GM21786 (cell line): ENCODE results near the gene C1orf94.
"Not testable (repeated sequence)": the region's sequence is repeated elsewhere in the genome, so short reads cannot be mapped to it uniquely, and the experiment has no call there.

Source experiments
- ATAC-seq: cut with Tn5 transposase; IDR thresholded peaks from one replicate; pipeline ENCODE4 v1.9.1; 2021; ENCODE audit not compliant: unreplicated experiment

C1orf94 gene

GRCh38 chr1:34164771-34165391 is 11.8 kb upstream of the C1orf94 start, which contains the start of gene CSMD2:
TSS of gene CSMD2 (minus strand) at chr1:34165230. CDS start at chr1:34165097, 133 bp downstream.
- no peak for ATAC-seq

- ATAC-seq = no peak
These were observed 11.2 kb upstream of the C1orf94 start for GRCh38 chr1:34165422-34165921.

GRCh38 chr1:34166191-34166624 is 10.5 kb upstream of the C1orf94 start:
- ATAC-seq = no peak

- ATAC-seq = no peak
These were observed 9.9 kb upstream of the C1orf94 start for GRCh38 chr1:34166625-34167361.

GRCh38 chr1:34167389-34167788 is 9.3 kb upstream of the C1orf94 start:
- ATAC-seq = no peak

GRCh38 chr1:34175744-34176143 is 963 bp upstream of the C1orf94 start:
- no peak for ATAC-seq

GRCh38 chr1:34178072-34178471 is 1.4 kb downstream of the C1orf94 start:
- ATAC-seq = no peak

GRCh38 chr1:34183381-34183780 is 6.7 kb downstream of the C1orf94 start:
- ATAC-seq = not testable (repeated sequence)

GRCh38 chr1:34186741-34187494 is 10.2 kb downstream of the C1orf94 start:
- no peak for ATAC-seq

GRCh38 chr1:34188418-34188817 is 11.7 kb downstream of the C1orf94 start:
- ATAC-seq = no peak

- no peak for ATAC-seq
These were observed 12.3 kb downstream of the C1orf94 start for GRCh38 chr1:34188985-34189384.

GRCh38 chr1:34190692-34191091 is 14.0 kb downstream of the C1orf94 start:
- ATAC-seq = no peak

GRCh38 chr1:34192621-34193020 is 15.9 kb downstream of the C1orf94 start:
- ATAC-seq = no peak

- no peak for ATAC-seq
These were observed 23.2 kb downstream of the C1orf94 start for GRCh38 chr1:34199927-34200326.

GRCh38 chr1:34212673-34213072 is 36.0 kb downstream of the C1orf94 start:
- no peak for ATAC-seq

GRCh38 chr1:34213956-34214355 is 37.2 kb downstream of the C1orf94 start:
- ATAC-seq = no peak

GRCh38 chr1:34231441-34231840 is 54.7 kb downstream of the C1orf94 start:
- ATAC-seq = no peak

- ATAC-seq = no peak
These were observed 58.9 kb downstream of the C1orf94 start for GRCh38 chr1:34235594-34235993.

GRCh38 chr1:34236089-34236488 is 59.4 kb downstream of the C1orf94 start:
- no peak for ATAC-seq

- no peak for ATAC-seq
These were observed 60.6 kb downstream of the C1orf94 start for GRCh38 chr1:34237151-34237815.

- ATAC-seq = no peak
These were observed 69.3 kb downstream of the C1orf94 start for GRCh38 chr1:34245967-34246366.
